Gastroesophageal sphincter (tissue), 3 donors: ENCODE measurements around the gene HIGD2A.

Experiments
- EP300 ChIP-seq: sonication (generic); formaldehyde crosslinking; IDR thresholded peaks from one replicate; pipeline ENCODE4 v1.6.1; 2017; ENCODE audit warnings: antibody characterized with exemption, mild to moderate bottlenecking
- POLR2A ChIP-seq, 2 donors: fragments of 450-650 bp; IDR thresholded peaks; one replicate each; pipeline ENCODE4 v1.6.1; 2017; ENCODE audit warnings: antibody characterized with exemption in 2 of 2, mild to moderate bottlenecking in 2 of 2, moderate library complexity in 1 of 2
- POLR2AphosphoS5 ChIP-seq: sonication (generic); formaldehyde crosslinking; IDR thresholded peaks from one replicate; pipeline ENCODE4 v1.6.1; 2017; ENCODE audit warnings: antibody characterized with exemption
- TF ChIP-seq, protein P1 (sequence below), 4 experiments: fragments of 200-600 bp in 2 of 4; fragments of 450-650 bp in 2 of 4; sonication (generic) in 1 of 4; IDR thresholded peaks; one replicate each; pipeline ENCODE4 v1.5.1; 2017 to 2019; ENCODE audit warnings: antibody characterized with exemption in 4 of 4, mild to moderate bottlenecking in 2 of 4, moderate library complexity in 2 of 4

DNA sequence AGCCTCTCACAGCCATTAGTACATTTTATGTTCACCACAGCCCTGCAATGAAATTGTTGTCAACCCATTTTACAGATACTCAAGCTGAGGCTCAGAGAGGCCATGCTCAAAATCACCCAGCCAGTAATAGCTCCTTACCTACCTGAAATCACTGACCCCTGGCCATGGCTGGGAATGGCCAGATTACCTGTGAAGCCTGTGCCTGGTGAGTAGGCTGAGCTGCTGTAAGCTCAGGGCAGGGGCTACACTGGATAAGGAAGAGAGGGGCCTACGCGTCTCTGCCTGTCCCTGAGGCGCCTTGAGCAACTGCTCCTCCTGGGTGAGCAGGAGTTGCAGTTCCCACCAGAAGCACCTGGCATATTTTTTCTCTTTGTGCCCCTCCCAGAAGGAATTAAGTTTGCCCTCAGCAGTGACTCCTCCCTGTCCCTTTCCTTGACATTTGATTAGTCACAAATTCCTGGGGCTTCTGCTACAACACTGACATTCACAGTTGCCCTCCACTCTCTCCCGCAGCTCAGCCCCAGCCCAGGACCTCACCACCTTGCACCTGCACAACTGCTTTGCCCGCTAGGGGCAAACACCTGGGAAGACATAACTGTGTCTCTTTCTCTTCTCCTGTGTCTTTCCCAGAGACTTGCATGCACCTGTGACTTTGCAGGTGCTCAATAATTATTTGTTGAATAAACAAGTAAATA is 22.1 kb downstream of the HIGD2A start:
- TF ChIP-seq EP300 (no peak), POLR2A (IDR thresholded peaks at IDR 0.05) (no peak), POLR2AphosphoS5 (no peak)
- TF ChIP-seq, protein P1, sequence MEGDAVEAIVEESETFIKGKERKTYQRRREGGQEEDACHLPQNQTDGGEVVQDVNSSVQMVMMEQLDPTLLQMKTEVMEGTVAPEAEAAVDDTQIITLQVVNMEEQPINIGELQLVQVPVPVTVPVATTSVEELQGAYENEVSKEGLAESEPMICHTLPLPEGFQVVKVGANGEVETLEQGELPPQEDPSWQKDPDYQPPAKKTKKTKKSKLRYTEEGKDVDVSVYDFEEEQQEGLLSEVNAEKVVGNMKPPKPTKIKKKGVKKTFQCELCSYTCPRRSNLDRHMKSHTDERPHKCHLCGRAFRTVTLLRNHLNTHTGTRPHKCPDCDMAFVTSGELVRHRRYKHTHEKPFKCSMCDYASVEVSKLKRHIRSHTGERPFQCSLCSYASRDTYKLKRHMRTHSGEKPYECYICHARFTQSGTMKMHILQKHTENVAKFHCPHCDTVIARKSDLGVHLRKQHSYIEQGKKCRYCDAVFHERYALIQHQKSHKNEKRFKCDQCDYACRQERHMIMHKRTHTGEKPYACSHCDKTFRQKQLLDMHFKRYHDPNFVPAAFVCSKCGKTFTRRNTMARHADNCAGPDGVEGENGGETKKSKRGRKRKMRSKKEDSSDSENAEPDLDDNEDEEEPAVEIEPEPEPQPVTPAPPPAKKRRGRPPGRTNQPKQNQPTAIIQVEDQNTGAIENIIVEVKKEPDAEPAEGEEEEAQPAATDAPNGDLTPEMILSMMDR (IDR thresholded peaks at IDR 0.05), result no peak
